ENCODE data around the gene CENPQ.

- no peak for TF ChIP-seq CTCF (IDR thresholded peaks at IDR 0.05)
- no peak for TF ChIP-seq POLR2A (IDR thresholded peaks at IDR 0.05)
Measured at GRCh38 chr6:49468042-49468441, 4.9 kb downstream of the CENPQ start.

Measured in adrenal gland (tissue), 5 donors.